ENCODE measurements around the gene MEN1. TPM values are rescaled to one million over a fixed set of nuclear protein-coding genes. Genes with fewer than 3 reads are reported as not detected.

The MEN1 gene
- total RNA-seq, 4 donors from 2014 or later = 3.8 to 26.2 (median 14.9) TPM

DNA sequence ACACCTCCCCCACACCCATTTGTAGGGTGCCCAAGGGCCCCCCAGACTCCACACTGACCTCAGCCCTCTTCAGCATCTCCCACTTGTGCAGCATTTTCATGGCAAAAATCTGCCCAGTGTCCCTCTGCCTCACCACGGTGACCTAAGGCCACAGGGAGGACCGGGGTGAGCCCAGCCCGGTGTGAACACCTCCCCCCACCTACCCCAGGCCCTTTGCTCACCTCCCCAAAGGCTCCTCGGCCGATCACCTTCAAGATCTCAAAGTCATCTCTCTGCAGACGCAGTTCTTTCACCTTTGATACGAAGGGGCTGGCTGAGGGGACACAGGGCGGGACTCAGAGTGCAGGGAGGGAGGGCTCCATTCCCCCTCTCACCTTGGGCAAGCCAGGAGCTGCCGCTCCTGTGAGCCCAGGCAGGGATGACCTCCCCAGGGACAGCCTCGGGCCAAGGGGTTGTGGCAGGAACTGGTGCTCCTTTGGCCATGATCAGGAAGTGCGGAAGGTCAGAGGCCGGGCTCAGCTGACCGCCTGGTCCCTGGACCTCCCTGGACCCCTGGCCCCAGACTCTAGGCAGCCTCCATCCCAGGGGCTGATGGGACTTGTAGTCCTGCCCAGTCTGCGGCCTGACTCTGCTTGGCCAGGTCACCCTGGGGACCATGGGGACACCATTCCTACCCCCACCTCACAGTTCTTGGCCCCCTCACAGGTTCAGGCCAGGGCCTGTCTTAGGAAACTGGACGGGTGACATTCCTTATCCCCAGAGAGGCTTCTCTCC, 31.4 kb upstream of the MEN1 start:
- Histone ChIP-seq H3K9me3 (no peaks in the 10 kb centered on the region), H3K27ac (no peak overlapping the region), H3K36me3 (no peaks in the 10 kb centered on the region), H3K27me3 (no peaks in the 10 kb centered on the region), H3K4me3 (no peak overlapping the region), H3K4me1 (peaks cover 0 to 5% of the 10 kb centered on the region in 2 donors)
- intact Hi-C loops (cut with DNase I; ENCODE audit: low total_unique reads) = no loop called here
- no peak for TF ChIP-seq POLR2A (IDR thresholded peaks at IDR 0.05)
- TF ChIP-seq, protein P1, sequence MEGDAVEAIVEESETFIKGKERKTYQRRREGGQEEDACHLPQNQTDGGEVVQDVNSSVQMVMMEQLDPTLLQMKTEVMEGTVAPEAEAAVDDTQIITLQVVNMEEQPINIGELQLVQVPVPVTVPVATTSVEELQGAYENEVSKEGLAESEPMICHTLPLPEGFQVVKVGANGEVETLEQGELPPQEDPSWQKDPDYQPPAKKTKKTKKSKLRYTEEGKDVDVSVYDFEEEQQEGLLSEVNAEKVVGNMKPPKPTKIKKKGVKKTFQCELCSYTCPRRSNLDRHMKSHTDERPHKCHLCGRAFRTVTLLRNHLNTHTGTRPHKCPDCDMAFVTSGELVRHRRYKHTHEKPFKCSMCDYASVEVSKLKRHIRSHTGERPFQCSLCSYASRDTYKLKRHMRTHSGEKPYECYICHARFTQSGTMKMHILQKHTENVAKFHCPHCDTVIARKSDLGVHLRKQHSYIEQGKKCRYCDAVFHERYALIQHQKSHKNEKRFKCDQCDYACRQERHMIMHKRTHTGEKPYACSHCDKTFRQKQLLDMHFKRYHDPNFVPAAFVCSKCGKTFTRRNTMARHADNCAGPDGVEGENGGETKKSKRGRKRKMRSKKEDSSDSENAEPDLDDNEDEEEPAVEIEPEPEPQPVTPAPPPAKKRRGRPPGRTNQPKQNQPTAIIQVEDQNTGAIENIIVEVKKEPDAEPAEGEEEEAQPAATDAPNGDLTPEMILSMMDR (IDR thresholded peaks at IDR 0.05) = no peak
- no peak for DNase-seq

DNA sequence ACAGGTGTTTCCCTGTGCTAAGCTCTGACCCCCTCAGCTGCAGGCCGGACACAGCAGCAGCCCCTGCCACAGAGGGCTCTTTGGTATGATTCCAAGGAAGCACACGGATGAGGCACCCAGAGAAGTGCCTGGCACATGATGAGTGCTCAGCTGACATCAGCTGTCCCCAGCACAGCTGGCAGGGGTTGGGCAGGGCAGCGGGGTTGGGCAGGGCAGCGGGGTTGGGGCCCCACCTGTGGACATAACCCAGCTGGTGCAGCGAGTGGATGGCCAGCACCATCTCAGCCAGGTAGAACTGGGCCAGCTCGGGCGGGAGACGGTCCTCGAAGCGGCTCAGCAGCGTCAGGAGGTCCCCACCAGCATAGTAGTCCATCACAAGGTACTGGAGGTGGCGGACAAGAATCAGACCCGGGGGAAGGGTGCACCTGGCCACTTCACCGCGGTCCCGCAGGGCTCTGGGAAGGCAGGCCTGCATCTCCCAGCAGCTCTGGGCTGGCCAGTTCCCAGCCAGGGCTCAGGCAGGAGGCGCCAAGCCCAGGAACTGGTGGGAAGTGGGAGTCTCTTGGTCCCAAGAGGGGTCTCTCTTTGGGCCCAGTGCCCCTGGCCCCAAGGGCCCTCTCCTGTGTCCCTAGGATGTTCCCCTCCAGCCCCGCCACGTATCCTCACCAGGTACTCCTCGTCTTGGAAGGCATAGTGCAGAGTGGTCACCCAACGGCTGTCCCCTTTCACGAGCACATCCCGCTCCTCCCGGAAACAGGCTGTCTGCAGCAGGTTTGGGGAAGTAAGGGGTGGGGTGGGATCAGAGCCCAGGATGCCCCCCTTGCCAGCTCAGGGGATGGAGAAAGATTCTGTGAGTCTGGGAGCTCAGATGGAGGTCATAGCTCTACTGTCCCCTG, 29.8 kb upstream of the MEN1 start:
- no peaks in the 10 kb centered on the region for H3K9me3 ChIP-seq
- no peak overlapping the region for H3K27ac ChIP-seq
- peaks cover 0 to 5% of the 10 kb centered on the region in 2 donors for H3K4me1 ChIP-seq
- intact Hi-C loops (cut with DNase I; ENCODE audit: low total_unique reads) = no loop called here
- TF ChIP-seq, protein P1 (IDR thresholded peaks at IDR 0.05) = no peak
- TF ChIP-seq POLR2A (IDR thresholded peaks at IDR 0.05) = no peak
- H3K4me3 ChIP-seq = no peak overlapping the region
- no peaks in the 10 kb centered on the region for H3K36me3 ChIP-seq
- DNase-seq = no peak
- H3K27me3 ChIP-seq = no peaks in the 10 kb centered on the region

DNA sequence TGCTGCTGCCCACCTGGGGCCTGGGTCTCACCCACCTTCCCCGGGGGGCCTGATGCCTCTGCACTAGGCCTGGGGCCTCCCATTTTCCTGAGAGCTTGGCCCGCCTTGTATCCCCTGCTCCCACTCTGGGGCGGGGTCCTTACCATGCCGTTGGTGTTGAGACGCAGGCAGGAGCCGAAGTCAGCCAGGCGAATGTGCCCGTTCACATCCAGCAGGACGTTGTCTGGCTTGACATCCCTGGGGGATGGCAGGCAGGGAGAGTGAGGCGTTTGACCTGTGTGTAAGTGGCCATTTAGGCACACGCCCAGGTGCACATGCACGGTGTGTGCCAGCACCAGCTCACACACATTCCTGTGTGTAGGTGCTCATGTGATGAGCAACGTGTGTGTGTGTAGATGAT, 29.0 kb upstream of the MEN1 start:
- Histone ChIP-seq H3K4me1 (no peaks in the 10 kb centered on the region), H3K9me3 (no peaks in the 10 kb centered on the region), H3K27ac (no peak overlapping the region), H3K4me3 (no peak overlapping the region), H3K27me3 (no peaks in the 10 kb centered on the region), H3K36me3 (no peaks in the 10 kb centered on the region)
- TF ChIP-seq POLR2A (IDR thresholded peaks at IDR 0.05) = no peak
- TF ChIP-seq, protein P1 (IDR thresholded peaks at IDR 0.05) = no peak
- no peak for DNase-seq
- intact Hi-C loops (cut with DNase I; ENCODE audit: low total_unique reads) = no loop called here

DNA sequence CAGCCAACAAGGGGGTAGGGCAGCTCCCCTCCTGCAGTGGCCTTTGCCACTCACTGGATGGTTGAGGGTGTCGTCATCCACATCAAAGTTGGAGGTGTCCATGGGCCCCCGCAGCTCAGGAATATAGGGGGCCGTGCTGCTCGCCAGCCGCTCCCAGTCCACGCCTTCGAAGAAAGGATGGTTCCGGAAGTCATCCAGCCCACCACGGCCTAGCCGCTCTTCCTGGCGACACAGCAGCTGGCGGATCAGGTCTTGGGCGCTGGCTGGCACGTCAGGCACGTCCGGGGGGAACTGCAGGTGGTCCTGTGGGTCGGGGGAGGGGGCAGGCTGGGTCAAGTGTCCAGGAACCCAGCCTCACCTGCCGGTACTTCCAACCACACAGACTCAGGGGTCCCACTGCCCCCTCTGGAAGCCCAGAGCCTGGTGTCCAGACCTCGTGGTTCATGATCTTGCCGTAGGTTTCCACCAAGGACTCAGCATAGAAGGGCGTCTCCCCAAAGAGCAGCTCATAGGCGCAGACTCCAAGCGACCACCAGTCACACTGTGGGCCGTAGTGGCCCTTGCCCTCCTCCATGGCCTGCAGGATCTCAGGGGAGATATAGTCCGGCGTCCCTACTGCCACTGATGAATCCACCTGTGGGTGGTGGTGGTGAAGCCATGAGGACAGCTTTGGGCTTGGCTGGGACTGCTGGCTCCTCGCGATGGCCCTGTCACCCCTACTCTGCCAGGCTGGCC, 28.4 kb upstream of the MEN1 start:
- Histone ChIP-seq H3K36me3 (no peaks in the 10 kb centered on the region), H3K27me3 (no peaks in the 10 kb centered on the region), H3K27ac (no peak overlapping the region), H3K4me1 (no peaks in the 10 kb centered on the region), H3K4me3 (no peak overlapping the region), H3K9me3 (no peaks in the 10 kb centered on the region)
- intact Hi-C loops (cut with DNase I; ENCODE audit: low total_unique reads) = no loop called here
- DNase-seq = no peak
- TF ChIP-seq, protein P1 (IDR thresholded peaks at IDR 0.05) = no peak
- no peak for TF ChIP-seq POLR2A (IDR thresholded peaks at IDR 0.05)
